Activated CD8-positive, alpha-beta memory T cell treated with anti-CD3 and anti-CD28 coated beads, Interleukin-2, amount 50 U/mL, for 24 hours (primary cell): ENCODE results near the gene MSI1.

Experiments used
- DNase-seq: peaks from one replicate; pipeline ENCODE4 v3.0.0-alpha.2; 2020; ENCODE audit errors: extremely low read depth

MSI1 gene

DNA sequence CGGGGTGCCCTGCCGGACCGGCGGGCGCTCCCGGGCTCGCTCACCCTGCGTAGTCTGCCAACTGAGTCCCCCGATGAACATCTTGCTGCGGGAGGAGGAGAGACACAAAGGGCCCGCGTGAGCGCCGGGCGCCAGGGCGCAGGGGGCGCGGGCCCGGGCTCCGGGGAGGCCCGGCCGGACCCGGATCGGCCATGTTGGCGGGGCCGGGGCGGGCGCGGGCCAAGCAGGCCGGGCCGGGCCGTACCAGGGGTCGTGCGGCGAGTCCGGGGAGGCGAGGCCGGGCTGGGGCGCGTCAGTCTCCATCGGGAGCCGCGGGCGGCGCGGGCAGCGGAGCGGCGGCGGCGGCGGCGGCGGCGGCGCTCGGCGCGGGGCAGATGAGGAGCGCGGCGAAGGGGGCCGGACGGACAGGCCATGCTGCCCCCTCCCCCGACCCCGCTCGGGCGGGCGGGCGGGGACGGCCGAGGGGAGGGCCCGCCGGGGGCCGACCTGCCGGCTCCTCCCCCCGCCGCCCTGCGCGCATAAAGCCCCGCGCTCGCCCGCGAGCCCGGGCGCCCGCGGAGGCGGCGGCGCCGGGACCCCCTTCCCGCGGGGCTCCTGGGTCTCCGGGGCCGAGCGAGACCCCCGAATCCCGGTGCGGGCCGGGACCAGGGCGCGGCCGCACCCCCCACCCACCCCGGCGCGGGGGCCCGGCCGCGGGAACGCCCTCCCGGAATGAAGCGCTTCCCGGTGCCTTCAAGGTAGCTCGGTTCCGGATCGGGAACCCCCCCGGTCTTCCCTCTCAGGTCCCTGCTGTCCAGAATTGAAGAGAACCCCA lies at the start of gene MSI1:
Gene MSI1, minus strand, starts transcription at position 376 of the 814 bp plus-strand sequence. Its CDS starts 73 bp downstream, at position 303.
- DNase-seq = no peak

DNA sequence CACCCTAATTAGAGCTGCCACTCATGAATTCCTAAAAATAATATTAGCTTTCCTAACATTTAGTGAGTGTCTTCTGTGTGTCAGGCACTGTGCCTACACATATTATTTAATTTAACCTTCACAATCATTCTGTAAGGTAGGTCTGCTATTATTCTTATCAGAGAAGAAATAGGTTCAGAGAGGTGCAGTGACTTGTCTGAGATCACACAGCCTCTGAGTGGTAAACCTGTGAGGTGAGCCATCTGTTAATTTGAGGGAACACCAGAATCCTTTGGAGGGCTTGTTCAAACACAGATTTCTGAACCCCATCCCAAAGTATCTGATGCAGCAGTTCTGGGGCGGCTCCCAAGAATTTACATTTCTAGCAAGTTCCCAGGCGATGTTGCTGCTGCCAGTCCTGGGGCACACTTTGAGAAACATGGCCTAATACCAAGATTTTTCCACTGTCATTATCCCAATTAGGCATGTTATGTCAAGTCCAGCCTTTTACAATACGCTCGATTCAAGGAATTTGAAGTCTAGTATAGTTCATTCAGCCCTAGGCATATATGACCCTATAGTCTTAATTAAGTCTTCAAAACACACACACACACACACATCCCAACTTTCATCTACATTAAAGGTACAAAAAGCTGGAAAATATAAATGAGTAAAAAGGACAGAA lies 49.1 kb upstream of the MSI1 start:
- no peak for DNase-seq

- no peak for DNase-seq
Observed at GRCh38 chr12:120416490-120417216, 47.7 kb upstream of the MSI1 start.

GRCh38 chr12:120413901-120414695 lies 45.1 kb upstream of the MSI1 start:
- no peak for DNase-seq

DNA sequence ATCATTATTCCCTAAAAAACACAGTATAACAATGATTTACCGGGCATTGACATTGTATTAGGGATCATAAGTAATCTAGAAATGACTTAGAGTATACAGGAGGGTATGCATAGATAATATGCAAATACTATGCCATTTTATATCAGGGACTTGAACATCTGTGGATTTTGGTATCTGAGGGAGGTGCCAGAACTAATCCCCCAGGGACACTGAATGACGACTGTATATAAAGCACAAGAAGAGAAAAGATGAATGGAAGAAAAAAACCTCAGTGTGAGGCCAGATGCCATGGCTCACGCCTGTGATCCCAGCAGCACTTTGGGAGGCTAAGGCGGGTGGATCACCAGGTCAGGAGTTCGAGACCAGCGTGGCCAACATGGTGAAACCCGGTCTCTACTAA lies 43.5 kb upstream of the MSI1 start:
- DNase-seq = no peak

GRCh38 chr12:120408771-120409170 lies 39.8 kb upstream of the MSI1 start:
- DNase-seq = no peak

DNA sequence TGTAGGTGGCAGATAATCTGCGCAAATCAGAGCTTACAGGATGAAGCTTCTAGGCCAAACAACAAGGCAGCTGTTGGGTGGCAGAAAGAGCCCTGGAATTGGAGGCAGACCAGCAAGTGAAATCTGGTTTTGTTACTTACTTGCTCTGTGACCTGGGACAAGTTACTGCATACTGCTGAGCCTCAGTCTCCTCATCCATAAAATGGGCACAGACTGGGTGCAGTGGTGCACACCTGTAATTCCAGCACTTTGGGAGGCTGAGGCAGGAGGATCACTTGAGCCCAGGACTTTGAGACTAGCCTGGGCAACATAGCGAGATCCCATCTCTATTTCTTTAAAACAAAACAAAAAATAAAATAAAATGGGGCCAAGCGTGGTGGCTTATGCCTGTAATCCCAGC lies 37.6 kb upstream of the MSI1 start:
- DNase-seq = no peak

- DNase-seq = no peak
Observed at GRCh38 chr12:120406069-120406468, 37.1 kb upstream of the MSI1 start.

GRCh38 chr12:120404271-120404670 lies 35.3 kb upstream of the MSI1 start:
- no peak for DNase-seq

DNA sequence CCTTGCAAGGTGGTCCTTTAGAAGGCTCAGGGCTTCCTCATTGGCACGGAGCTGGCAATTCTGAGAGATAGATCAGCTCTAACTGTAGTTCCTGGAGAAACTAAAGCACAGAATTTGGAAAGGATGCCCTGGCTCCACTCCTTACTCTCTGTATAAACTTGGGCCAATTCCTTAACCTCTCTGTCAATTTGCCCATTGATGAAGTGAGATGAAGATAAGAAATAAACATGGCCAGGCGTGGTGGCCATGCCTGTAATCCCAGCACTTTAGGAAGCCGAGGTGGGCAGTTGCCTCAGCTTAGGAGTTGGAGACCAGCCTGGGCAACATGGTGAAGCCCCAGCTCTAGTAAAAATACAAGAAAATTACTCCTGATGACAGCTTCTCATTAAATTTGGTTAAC lies 34.9 kb upstream of the MSI1 start:
- DNase-seq = no peak

- DNase-seq = no peak
Observed at GRCh38 chr12:120402217-120402616, 33.3 kb upstream of the MSI1 start.

DNA sequence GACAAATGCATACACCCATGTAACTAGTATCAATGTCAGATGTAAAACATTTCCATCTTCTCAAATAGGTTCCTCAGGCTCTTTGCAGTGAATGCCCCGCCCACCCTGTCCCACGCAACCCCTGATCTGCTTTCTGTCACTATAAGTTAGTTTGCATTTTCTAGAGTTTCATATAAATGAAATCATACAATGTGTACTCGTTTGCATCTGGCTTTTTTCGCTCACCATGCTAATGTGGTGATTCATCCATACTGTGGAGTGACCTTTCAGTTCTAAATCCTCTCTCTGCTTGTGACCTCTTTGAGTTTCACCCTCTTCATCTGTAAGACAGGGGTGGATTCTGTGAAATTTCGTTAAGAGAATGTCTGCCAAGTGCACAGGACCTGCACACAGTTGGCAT lies 30.6 kb upstream of the MSI1 start:
- DNase-seq = no peak

DNA sequence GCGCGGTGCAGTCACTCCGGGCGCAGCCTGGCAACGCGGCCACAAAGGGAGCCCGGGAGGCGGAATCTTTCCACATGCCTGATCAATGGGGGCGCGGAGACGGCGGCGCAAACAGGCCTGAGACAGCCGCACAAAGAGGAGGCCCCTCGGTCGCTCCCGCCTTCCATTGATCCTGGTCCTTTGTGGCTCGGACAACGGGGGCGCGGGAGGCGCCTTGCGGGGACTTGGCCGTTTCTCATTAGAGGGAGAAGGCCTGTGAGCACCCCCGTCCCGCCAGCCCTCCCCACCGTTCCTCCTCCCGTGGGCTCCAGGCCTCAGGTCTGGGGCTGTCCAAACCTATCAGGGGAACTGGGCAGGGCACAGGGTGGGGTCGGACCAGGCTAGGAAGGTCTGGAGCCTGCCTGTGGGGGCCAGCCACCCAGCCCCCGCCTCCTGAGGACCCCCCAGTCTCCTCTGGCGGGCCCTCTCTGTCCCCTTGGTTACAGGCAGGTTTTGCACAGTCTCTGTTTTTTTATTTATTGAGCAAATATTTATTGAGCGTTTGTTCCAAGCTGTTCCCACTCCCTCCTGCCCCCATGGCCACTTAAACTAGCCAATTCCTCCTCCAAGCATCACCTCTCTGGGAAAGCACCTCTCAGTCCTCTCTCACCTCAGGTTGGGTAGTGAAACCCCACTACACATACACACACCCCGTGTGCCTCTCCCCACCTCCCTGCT lies 29.0 kb upstream of the MSI1 start:
- DNase-seq = no peak

DNA sequence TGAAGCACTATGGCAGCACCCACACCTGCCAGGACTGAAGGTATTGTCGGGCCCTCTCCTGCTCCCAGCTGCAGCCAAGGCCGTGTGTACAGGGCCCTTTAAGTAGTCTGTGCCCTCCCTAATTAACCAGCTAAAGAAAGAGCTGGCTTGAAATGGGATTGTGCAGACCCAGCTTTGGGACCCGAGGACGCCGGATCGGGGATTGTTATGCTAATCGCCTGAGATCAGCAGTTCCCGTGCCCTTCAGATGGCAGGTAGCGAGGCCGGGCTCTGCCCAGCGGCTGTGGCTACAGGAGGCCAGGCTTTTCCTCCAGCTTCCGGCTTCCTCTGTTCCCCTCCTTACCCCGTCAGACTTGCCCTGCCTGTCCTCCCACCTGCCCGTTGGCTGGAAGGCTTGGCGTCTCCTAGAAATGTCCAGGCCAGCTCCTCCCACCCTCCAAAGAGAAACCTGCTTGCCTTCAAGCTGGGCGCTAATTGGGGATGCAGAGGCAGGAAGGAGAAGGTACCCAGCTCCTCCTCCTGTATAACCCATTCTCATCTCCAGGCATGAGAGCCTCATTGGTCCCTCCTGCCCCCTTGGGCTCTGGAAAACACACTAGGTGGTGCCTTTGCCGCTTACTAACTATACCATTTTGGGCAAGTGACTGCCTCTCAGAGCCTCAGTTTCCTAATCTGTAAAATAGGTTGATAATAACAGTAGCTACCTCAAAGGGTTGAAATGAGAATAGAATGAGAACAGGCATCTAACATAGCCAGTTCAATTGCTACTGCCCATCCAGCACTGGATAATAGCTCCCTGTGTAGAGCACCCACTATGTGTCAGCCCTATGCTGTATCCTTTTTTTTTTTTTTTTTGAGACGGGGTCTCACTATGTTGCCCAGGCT lies 25.8 kb upstream of the MSI1 start:
- DNase-seq = no peak

DNA sequence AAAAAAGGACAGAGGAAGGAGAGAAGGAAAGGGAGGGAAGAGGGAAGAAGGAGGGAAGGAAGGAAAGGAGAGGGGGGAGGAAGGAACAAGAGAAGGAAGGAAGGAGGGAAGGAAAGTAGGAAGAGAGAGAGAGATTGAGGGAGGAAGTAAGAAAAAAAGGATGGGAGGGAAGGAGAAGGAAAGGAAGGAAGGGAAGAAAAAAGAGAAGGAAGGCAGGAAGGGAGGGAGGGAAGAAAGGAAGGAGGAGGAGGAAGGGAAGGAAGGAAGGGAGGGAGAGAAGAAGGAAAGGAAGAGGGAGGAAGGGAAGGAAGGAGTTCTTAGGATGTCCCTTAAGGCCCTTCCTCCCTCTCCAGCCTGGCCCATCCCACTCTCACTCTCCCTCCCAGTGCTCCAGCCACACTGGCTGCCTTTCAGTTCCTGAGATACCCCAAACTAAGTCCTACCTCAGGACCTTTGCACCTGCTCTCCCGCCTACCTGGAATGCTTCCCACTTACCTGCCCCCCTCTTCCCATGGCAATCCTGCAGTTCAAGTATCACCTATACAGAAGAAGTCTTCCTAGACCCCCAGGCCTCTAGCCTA lies 21.7 kb upstream of the MSI1 start:
- DNase-seq = no peak

- no peak for DNase-seq
Observed at GRCh38 chr12:120388691-120389481, 19.9 kb upstream of the MSI1 start.

DNA sequence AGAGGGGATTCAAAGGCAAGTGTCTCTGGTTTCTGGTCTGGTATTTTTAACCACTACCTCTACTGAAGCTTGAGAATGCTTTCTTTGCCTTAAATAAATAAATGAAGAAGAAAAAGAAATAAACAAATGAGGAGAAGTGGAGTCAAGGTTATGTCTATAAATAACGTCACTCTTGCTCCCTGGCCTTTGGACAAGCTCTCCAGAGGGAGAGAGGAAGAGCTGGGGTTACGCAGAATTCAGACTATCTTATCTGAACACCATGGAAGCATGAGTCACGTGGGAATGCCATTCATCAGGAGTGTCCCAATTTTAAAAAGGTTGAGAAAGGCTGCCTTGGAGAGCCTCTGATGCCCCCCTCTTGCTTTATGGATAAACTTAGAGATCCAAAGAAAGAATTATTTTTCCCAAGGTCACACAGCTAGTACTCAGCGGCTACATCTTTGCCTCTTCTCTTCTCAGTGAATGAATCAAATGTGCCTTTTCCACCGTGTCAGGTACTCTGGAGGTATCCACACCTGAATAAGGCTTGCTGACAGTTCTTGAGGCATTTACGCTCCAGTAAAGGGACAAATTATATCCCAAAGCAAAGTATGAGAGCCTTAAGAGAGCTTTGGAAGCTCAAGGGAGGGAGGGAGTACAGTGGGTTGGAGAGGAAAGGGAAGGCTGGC lies 12.9 kb upstream of the MSI1 start:
- no peak for DNase-seq

DNA sequence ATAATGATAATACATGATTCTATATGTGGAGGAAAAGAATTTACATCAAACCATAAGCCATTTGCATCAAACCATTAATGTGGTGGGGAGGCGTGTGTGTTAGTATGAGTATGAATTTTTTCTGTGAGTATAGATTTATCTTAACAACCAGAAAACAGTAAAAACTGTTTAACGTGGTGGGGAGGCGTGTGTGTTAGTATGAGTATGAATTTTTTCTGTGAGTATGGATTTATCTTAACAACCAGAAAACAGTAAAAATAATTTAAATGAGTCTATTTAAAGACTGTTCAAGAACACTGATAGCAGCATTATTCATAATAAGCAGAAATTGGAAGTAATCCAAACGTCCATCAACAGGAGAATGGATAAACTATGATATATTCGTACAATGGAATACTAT lies 9.1 kb upstream of the MSI1 start:
- no peak for DNase-seq

- DNase-seq = no peak
Observed at GRCh38 chr12:120377611-120378010, 8.6 kb upstream of the MSI1 start.
